Glomerular endothelial cell (primary cell): Measurements from ENCODE around the gene PWP1. TPM values are rescaled to one million over a fixed set of nuclear protein-coding genes. Genes with fewer than 3 reads are reported as not detected.

Experiments
- DNase-seq: peaks from one replicate; pipeline ENCODE4 v3.0.0-alpha.2; 2011; ENCODE audit warnings: low read depth, low spot score; ENCODE audit errors: extremely low read depth
- total RNA-seq: library from RNA; depleted of rRNA; stranded (reverse); fragments of >200 nt; gene quantifications from 2 replicates; pipeline ENCODE4 v1.2.3, GENCODE V29; 2015

The PWP1 gene
- total RNA-seq, result 112 and 126 TPM in 2 replicates

- peak; percentile 79 for DNase-seq
These were observed at the start of gene PWP1 for GRCh38 chr12:107685360-107686248. PWP1 (plus strand) TSS chr12:107685799; CDS start chr12:107685900, 101 bp downstream.

- no peak for DNase-seq
These were observed 44.4 kb upstream of the PWP1 start for GRCh38 chr12:107641154-107641553.

GRCh38 chr12:107642240-107642639, 43.4 kb upstream of the PWP1 start:
- no peak for DNase-seq

- DNase-seq, result no peak
These were observed 39.8 kb upstream of the PWP1 start for GRCh38 chr12:107645630-107646333.

- DNase-seq, result no peak
These were observed 39.2 kb upstream of the PWP1 start for GRCh38 chr12:107646436-107646835.

GRCh38 chr12:107649661-107650061, 35.9 kb upstream of the PWP1 start:
- no peak for DNase-seq

- no peak for DNase-seq
These were observed 34.6 kb upstream of the PWP1 start for GRCh38 chr12:107650977-107651376.

GRCh38 chr12:107651571-107652449, 33.8 kb upstream of the PWP1 start:
- no peak for DNase-seq

GRCh38 chr12:107653519-107653918, 32.1 kb upstream of the PWP1 start:
- no peak for DNase-seq

- no peak for DNase-seq
These were observed 30.7 kb upstream of the PWP1 start for GRCh38 chr12:107654873-107655272.

GRCh38 chr12:107655281-107656065, 30.1 kb upstream of the PWP1 start:
- no peak for DNase-seq

- DNase-seq, result no peak
These were observed 29.3 kb upstream of the PWP1 start for GRCh38 chr12:107656302-107656701.

GRCh38 chr12:107657133-107657532, 28.5 kb upstream of the PWP1 start:
- DNase-seq, result no peak

- no peak for DNase-seq
These were observed 28.0 kb upstream of the PWP1 start for GRCh38 chr12:107657621-107658020.

- no peak for DNase-seq
These were observed 25.4 kb upstream of the PWP1 start for GRCh38 chr12:107660235-107660634.

- DNase-seq, result no peak
These were observed 24.7 kb upstream of the PWP1 start for GRCh38 chr12:107660861-107661415.

GRCh38 chr12:107661830-107662229, 23.8 kb upstream of the PWP1 start:
- DNase-seq, result no peak

- no peak for DNase-seq
These were observed 23.1 kb upstream of the PWP1 start for GRCh38 chr12:107662484-107662883.

- DNase-seq, result no peak
These were observed 22.3 kb upstream of the PWP1 start for GRCh38 chr12:107663277-107663676.

- DNase-seq, result no peak
These were observed 19.6 kb upstream of the PWP1 start for GRCh38 chr12:107666009-107666408.
